Omental fat pad (tissue), 4 donors: ENCODE results near the gene PDE11A. TPM values are rescaled to one million over a fixed set of nuclear protein-coding genes. Genes with fewer than 3 reads are reported as not detected.

ENCODE experiments used
- ATAC-seq: fragments of 150-250 bp; one replicate; pipeline ENCODE4 v1.9.1; 2016; ENCODE audit warnings: mild to moderate bottlenecking, moderate library complexity; ENCODE audit not compliant: low FRiP score
- DNase-seq: peaks from one replicate; pipeline ENCODE4 v3.0.0-alpha.2; 2019; ENCODE audit warnings: low spot score
- CTCF ChIP-seq, 3 donors: fragments of 450-650 bp; IDR thresholded peaks; one replicate each; pipeline ENCODE4 v1.5.1; 2016 to 2017; ENCODE audit warnings: antibody characterized with exemption in 3 of 3, mild to moderate bottlenecking in 3 of 3, moderate library complexity in 2 of 3
- total RNA-seq, 4 donors: library from RNA; depleted of rRNA; stranded (reverse); fragments of >200 nt; gene quantifications; one replicate each; pipeline ENCODE4 v1.1.0, GENCODE V29; 2016

The PDE11A gene
- total RNA-seq, 4 donors from 2014 or later, result 0.16 to 0.65 TPM; not detected in 2

DNA sequence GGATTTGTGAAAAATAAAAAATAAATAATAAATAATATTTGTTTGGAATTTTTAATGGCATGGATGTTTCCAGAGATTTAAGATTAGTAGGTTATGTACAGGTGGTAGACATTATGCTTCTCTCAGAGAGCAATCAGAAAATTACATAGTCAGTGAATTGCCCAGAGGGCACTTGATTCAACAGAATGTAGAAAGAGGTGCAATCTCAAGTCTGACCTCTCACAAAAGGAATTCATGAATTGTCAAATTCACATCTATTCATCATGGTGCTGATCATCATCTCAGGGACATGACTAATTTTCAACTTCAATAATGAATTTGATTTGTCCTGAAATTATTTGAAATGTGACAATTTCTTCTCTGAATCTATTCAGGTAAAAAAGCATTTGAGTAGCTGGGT is 172.5 kb downstream of the PDE11A start:
- ATAC-seq (no peak), DNase-seq (no peak)
- no peak for TF ChIP-seq CTCF (IDR thresholded peaks at IDR 0.05)

- no peak for DNase-seq
- no peak for ATAC-seq
- TF ChIP-seq CTCF (IDR thresholded peaks at IDR 0.05), result no peak
Observed at GRCh38 chr2:177897278-177897677, 175.3 kb downstream of the PDE11A start.

DNA sequence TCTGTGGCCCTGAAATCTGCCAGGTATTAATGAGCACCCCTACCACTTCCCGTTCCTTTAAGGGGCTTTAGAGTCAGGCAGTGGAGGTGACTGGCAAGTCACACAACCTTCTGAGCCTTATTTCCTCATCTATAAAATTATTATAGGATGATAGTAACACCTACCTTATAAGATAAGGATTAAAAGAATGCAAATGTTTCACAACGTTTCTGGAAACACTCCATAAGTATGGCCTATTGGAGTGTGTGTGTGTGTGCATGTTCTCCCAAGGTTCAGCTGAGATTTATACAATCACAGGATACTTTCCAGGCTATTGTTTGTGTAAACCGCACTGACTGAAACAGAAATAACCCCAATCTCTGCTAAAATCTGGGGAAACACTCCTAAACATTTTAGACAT is 176.0 kb downstream of the PDE11A start:
- TF ChIP-seq CTCF (IDR thresholded peaks at IDR 0.05), result no peak
- ATAC-seq (no peak), DNase-seq (no peak)

DNA sequence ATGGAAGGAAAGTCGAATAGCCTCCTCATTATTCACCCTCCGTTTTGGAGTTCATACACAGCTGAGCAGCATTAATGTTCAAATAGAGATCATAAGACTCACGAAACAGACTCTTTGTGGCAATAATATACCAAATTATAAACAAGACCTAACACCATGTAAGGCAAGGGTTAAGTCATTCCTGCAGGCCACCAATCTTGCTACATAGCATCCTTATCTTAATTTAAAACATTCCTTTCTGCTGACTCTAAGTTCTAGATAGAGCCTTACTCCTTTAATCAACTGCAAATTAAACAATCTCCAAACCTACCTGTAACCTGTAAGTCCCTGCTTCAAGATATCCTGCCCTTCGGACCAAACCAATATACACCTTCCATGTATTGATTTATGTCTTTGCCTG is 178.0 kb downstream of the PDE11A start:
- no peak for ATAC-seq
- TF ChIP-seq CTCF (IDR thresholded peaks at IDR 0.05), result no peak
- DNase-seq, result no peak

GRCh38 chr2:177893880-177894279 is 178.7 kb downstream of the PDE11A start:
- no peak for TF ChIP-seq CTCF (IDR thresholded peaks at IDR 0.05)
- DNase-seq (no peak), ATAC-seq (no peak)

- ATAC-seq, result no peak
- no peak for TF ChIP-seq CTCF (IDR thresholded peaks at IDR 0.05)
- no peak for DNase-seq
Observed at GRCh38 chr2:177891533-177891932, 181.0 kb downstream of the PDE11A start.

DNA sequence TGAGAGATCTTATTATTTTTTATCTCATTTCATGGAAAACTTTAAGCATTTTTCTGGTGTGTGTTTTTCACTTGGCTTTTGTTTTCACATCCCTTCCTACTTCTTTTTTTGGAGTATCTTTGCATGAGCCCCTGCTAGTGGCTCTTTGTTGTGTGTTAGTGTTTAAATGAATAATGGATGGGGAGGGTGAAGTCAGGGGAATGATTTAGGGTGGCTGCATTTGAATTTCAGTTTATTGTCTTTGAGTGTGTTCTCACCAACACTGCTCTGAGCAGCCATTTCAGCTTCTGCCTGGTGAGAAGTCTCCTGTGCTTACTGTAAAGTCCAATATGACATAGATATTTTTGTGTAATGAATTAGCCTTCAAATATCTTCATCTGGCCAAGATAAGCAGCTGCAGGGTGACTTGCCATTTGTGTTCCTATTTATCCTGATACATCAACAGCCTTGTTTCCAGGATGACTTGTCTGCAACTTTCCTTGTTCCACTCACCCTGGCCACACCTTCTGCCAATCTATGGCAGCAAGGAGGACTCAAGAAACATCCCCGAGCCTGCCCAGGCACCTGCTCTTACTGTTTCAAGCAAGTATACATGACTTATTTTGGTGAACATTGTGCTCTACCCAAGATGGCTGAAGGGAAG is 182.6 kb downstream of the PDE11A start:
- no peak for ATAC-seq
- DNase-seq, result no peak
- no peak for TF ChIP-seq CTCF (IDR thresholded peaks at IDR 0.05)
